T-helper 1 cell treated with Interleukin-12 subunit alpha and Interleukin-12 subunit beta and Interleukin-4 antibody, amounts not matched to agents 30 ng/mL and 1 ng/mL, for 36 hours (primary cell): ENCODE results near the gene DGKZ. TPM values are rescaled to one million over a fixed set of nuclear protein-coding genes. Genes with fewer than 3 reads are reported as not detected.

Experiments
- intact Hi-C: fragments of 100-400 bp; cut with micrococcal nuclease; formaldehyde crosslinking; loops from one replicate; pipeline ENCODE4 v1.15.1; 2024
- total RNA-seq: library from RNA; stranded (reverse); gene quantifications from 2 replicates; pipeline ENCODE4 v1.2.3, GENCODE V29; 2022

Gene DGKZ
- total RNA-seq, 1 donor from 2014 or later = 144 TPM

- intact Hi-C loops = no loop called here
These were observed 20.3 kb upstream of the DGKZ start for GRCh38 chr11:46326813-46327416.

GRCh38 chr11:46327829-46328228 lies 19.4 kb upstream of the DGKZ start:
- intact Hi-C loops = no loop called here

- intact Hi-C loops = no loop called here
These were observed 17.1 kb upstream of the DGKZ start for GRCh38 chr11:46330154-46330553.

- intact Hi-C loops = loop anchor here (1.0 kb wide), 1 partner anchor 16 kb away; no protein-coding TSS in a partner anchor
These were observed 16.5 kb upstream of the DGKZ start for GRCh38 chr11:46330563-46331281.

GRCh38 chr11:46331282-46331984 lies 15.8 kb upstream of the DGKZ start:
- intact Hi-C loops = loop anchor here (1.0 kb wide), 1 partner anchor 15 kb away; no protein-coding TSS in a partner anchor

- intact Hi-C loops = no loop called here
These were observed 15.1 kb upstream of the DGKZ start for GRCh38 chr11:46332093-46332567.

GRCh38 chr11:46332568-46333393 lies 14.5 kb upstream of the DGKZ start:
- intact Hi-C loops = no loop called here

- intact Hi-C loops = no loop called here
These were observed 13.8 kb upstream of the DGKZ start for GRCh38 chr11:46333394-46333947.

- intact Hi-C loops = no loop called here
These were observed 13.1 kb upstream of the DGKZ start for GRCh38 chr11:46334211-46334610.

- intact Hi-C loops = no loop called here
These were observed 12.0 kb upstream of the DGKZ start for GRCh38 chr11:46335271-46335670.

- intact Hi-C loops = no loop called here
These were observed 11.2 kb upstream of the DGKZ start for GRCh38 chr11:46335890-46336562.

- intact Hi-C loops = no loop called here
These were observed 10.6 kb upstream of the DGKZ start for GRCh38 chr11:46336563-46337180.

- intact Hi-C loops = no loop called here
These were observed 9.5 kb upstream of the DGKZ start for GRCh38 chr11:46337626-46338345.

- intact Hi-C loops = no loop called here
These were observed 8.7 kb upstream of the DGKZ start for GRCh38 chr11:46338636-46338987.

GRCh38 chr11:46338988-46339666 lies 8.1 kb upstream of the DGKZ start:
- intact Hi-C loops = no loop called here

- intact Hi-C loops = no loop called here
These were observed 7.4 kb upstream of the DGKZ start for GRCh38 chr11:46339816-46340215.

GRCh38 chr11:46341454-46341853 lies 5.8 kb upstream of the DGKZ start:
- intact Hi-C loops = no loop called here

GRCh38 chr11:46342239-46342638 lies 5.0 kb upstream of the DGKZ start:
- intact Hi-C loops = no loop called here

- intact Hi-C loops = no loop called here
These were observed 3.7 kb upstream of the DGKZ start for GRCh38 chr11:46343520-46343919.
